GM18520 (cell line): ENCODE data around the gene HES2.
"Not testable (repeated sequence)": the region's sequence is repeated elsewhere in the genome, so short reads cannot be mapped to it uniquely, and the experiment has no call there.

Experiments used
- ATAC-seq: cut with Tn5 transposase; IDR thresholded peaks from one replicate; pipeline ENCODE4 v1.9.1; 2021; ENCODE audit not compliant: unreplicated experiment

The HES2 gene

GRCh38 chr1:6419804-6420453, at the start of gene HES2:
TSS of gene HES2 (minus strand) at chr1:6419919. CDS start at chr1:6419820, 99 bp downstream.
- no peak for ATAC-seq

DNA sequence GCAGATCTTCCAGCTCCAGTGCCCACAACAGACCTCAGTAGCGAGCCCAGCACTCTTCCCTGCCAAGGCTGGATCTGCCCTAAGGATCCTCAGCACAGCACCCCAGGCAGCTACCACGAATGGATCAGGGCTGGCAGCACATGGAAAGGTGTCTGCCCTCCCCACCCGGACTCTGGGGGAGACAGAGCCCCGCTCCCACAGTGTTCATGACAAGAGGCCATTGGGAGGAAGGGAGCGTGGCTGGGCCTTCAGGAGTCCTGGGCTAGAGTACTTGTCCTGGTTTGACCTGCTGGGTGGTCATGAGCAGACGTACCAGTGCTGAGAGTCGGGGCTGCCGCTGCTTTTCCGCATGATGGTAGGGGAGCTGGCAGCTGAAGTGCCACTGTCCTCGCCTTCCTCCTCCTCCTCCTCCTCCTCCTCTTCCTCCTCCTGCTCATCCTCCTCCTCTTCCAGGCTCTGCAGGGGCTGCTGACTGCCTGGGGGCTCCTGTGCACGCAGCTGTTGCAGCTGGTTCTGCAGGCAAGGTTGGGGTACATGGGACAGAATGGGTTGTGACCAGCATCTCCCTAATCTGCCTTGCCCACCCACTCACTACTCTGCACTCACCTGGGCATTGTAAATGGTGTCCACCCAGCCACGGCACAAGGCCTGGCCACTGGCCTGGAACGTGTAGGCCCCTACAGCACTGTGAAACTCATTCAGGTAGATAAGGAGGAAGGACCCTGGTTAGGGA, 49.2 kb upstream of the HES2 start:
- no peak for ATAC-seq

DNA sequence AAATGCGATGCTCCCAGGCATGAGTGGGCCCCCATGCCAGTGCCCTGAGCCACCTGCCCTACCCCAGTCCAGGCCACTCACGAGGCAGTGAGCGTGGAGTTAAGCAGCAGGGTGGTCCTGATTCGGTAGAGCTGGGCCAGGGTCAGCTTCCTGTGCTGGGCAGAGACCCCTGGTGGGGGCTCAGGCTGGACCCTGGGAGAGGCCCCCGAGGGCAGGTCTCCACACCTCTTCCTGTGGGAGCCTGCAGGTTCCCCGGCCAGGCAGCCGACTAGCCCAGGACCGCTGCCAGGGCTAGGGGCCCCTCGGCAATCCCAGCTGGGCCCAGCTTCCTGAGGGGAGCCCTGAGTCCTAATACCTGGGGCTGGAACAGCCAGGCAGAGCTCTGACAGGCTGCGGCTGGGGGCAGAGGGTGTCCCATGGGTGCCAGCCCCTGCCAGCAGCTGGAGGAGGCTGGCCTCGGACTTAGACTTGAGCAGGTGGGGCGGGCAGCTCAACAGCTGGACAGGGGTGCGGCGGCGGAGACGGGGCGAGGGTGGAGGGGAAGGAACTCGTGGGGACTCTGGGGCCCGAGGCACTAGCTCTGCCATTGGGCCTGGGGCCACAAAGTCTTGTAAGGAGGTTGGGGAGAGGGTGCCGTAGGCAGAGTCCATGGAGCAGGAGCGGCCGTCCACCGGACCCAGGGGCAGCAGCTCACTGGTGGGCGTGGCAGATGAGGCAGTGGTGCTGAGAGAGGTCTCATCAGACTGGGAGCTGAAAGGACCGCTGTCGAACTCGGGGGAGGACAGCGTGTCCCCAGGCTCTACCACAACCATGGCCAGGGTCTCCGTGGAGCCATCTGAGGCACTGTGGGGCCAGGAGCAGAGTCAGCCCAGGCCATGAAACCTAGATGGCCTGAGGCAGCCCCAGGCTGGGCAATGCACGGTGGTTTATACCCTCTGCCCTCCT, 48.3 kb upstream of the HES2 start:
- ATAC-seq = no peak

GRCh38 chr1:6467224-6467623, 47.5 kb upstream of the HES2 start:
- ATAC-seq = no peak

DNA sequence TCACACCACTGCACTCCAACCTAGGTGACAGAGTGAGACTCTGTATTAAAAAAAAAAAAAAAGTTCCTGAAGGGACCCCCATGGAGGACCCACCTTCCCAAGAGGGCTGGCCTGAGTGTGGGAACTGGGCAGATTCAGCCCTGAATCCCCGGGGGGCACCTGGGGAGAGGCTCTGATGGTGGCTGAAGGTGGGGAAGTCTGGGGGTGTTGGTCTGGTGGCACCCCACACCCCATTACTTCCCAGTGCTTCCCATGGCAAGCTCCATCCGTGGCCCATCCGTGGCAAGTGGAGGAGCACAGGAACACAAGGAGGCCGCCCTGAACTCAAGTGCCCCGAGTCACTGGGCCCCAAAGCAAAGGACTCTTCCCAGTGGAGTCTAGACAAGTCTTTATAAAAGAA, 47.0 kb upstream of the HES2 start:
- ATAC-seq = no peak

- no peak for ATAC-seq
These were observed 46.3 kb upstream of the HES2 start, which contains the start of gene TNFRSF25 for GRCh38 chr1:6466023-6466422. TSS of gene TNFRSF25 (minus strand) at chr1:6466173. CDS start at chr1:6466107, 66 bp downstream.

DNA sequence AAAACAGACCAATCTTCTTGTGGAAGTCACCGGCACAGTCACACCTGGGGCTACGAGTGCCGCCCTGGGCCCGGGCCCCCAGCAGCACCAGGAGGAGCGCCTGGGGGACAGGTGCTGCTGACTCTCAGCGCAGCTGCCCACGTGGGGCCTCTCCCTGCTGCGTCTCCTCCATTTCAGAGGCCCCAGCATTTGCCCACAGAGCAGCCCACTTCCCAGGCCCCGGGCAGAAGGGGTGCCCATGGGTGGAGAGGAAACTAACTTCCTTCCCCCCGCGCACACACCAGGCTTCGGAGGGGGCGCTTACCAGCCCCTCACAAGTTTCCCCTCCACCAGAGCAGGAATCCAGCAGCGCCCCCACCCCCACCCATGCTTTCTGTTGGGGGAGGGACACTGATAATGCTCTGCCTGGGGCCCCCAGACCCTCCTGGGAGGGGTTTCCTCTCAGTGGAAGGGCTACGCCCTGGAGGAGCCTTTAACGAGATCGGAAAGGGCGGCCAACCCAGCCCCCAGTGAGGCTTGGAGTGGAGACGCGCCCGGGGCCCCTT, 45.8 kb upstream of the HES2 start:
- ATAC-seq = no peak

DNA sequence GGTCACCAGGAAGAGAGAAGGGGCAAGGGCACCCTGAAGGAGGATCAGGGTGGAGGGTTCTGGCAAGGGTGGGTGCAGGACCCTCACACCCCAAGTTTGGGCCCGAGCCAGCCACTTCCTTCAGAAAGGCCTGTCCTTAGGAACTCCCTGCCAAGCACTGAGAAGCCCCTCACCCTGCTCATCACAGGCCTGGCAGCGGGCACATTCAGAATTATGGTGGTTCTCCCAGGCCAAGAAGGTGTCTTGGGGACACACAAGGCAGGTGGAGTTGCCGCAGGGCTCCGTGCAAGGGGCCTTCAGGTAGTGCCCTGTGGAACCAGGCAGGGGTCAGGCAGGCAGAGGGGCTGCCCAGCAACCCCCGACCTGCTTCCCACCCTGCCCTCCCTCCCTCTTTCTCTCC, 45.2 kb upstream of the HES2 start:
- no peak for ATAC-seq

GRCh38 chr1:6464514-6464836, 44.8 kb upstream of the HES2 start:
- ATAC-seq = no peak

- ATAC-seq = no peak
These were observed 43.3 kb upstream of the HES2 start for GRCh38 chr1:6463120-6463412.

DNA sequence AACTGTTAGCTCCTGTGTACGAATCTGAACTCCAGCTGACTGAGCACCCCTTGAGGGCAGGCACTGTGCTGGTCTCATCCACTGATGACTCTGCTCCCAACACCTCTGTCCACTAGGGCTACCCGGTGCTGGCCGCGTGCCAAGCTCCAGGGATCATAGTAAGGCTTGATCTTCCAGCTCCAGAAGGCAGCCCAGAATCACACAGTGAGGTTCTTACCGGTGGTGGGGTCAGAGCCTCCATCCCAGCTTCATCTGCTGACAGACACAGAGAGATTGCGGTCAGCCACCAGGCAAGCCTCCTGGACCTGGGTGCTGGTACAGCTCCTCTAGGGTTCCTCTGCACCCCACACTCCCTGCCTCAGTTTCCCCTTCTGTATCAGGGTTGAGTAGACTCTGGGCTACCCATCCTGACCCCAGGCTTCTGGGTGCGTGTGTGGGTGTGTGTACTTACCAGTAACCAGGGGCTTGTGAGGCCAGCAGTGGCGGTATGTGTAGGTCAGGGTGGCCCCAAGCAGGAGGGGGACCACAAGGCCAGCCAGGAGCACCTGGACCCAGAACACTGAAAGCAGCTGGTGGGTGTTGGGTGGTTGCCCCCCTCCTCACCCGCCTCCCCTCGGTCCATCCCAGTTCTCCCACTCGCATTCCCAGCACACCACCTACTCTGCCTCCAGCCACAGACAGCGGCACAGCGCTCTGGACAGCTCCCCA, 42.8 kb upstream of the HES2 start:
- ATAC-seq = no peak

DNA sequence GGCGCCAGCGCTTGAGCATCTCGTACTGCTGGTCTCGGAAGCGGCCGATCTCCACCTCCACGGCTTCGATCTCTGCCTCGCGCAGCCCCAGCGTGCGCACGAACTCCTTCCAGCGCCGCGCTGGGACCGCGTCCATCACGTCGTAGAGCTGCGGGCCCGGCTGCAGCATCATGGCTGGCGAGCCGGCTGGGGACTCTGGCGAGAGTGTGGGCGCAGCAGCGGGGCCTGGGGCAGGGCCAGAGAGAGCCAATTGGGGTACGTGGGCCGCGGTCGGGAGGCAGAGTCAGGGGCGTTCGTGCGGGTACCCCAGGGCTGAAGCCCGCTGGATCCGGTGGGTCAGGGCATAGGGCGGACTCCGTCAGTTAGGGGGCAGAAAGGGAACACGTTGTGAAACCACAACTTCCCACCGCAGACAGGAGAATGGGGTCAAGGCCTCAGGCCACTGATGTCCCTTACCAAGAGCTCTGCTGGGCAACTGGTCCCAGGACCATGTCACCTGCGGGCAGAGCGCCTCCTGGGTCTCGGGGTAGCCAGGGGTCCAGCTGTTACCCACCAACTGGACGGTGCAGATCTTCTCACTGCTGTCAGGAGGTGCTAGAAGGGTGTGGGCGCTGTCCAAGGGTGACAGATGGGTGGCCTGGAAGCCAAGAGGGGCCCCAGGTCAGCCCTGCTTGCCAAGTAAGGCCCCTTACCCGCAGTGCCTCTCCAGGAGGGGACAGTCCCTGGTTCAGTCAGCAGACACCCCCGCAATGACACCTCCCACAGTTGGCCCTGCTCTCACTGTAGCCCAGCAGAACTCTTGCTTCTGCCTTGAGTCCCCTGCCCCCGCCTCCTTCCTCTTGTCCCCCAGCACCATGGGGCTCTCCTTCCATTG, 42.1 kb upstream of the HES2 start:
- ATAC-seq = no peak

- ATAC-seq = no peak
These were observed 41.4 kb upstream of the HES2 start for GRCh38 chr1:6461051-6461530.

- ATAC-seq = no peak
These were observed 40.8 kb upstream of the HES2 start for GRCh38 chr1:6460301-6461050.

GRCh38 chr1:6459850-6460265, 40.1 kb upstream of the HES2 start:
- no peak for ATAC-seq

DNA sequence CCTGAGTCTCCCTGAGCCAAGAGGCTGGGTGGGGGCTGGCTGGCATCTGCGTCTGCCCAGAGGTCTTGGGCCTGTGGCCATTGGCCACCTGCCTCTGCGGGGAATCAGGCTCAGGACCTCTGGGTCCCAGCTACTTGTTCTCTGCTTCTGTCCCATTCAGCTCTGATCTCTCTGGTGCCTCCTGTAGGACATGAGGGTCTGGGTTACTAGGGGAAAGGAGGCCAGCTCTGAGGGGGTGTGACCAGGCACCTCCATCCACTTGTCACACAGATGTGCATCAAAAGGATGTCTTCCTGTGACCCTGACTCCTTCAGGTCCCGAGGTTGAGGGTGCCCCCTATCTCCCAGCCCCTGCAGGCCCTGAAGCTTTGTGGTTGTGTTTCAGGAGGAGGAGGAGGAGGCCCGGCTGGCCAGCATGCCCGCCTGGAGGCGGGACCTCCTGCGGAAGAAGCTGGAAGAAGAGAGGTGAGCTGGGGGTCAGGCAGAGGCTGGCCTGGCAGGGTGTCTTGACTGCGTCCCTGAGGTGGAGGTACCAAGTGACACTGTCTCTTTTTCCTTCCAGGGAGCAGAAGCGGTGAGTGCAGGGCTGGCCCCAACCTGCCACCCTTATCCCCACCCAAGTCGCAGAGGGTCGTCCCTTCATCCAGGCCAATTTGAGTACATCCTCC, 37.2 kb upstream of the HES2 start:
- ATAC-seq = no peak

- ATAC-seq = not testable (repeated sequence)
These were observed 36.2 kb upstream of the HES2 start for GRCh38 chr1:6455752-6456520.
